ENCODE measurements around the gene FBXO41.

The FBXO41 gene

GRCh38 chr2:73233154-73233931 is 50.9 kb downstream of the FBXO41 start, which contains the start of gene PRADC1 (continued):
- TF ChIP-seq ZFP41 (tag by site-specific recombination; IDR thresholded peaks at IDR 0.05; ENCODE audit: borderline replicate concordance) (no peak), ZFP69B (tag by site-specific recombination; IDR thresholded peaks at IDR 0.05) (peak; percentile 36; the same call in 1 of the 2 replicates), GLI2 (tag by site-specific recombination; IDR thresholded peaks at IDR 0.05; ENCODE audit: borderline replicate concordance, low read depth) (no peak), ZNF121 (tag by site-specific recombination; IDR thresholded peaks at IDR 0.05) (no peak), KLF16 (tag by site-specific recombination; IDR thresholded peaks at IDR 0.05) (peak; percentile 99), ZNF248 (tag by site-specific recombination; IDR thresholded peaks at IDR 0.05) (no peak), ZNF529 (tag by site-specific recombination; IDR thresholded peaks at IDR 0.05; ENCODE audit: insufficient replicate concordance) (no peak), ZNF140 (tag by site-specific recombination; IDR thresholded peaks at IDR 0.05) (no peak), HOXC10 (CRISPR knock-in tag; IDR thresholded peaks at IDR 0.05) (no peak), ZBTB6 (tag by site-specific recombination; IDR thresholded peaks at IDR 0.05) (0 out of 2 replicates have a peak, but pooled peaks have one; percentile 5), PRDM1 (tag by site-specific recombination; IDR thresholded peaks at IDR 0.05) (no peak), AEBP2 (tag by site-specific recombination; IDR thresholded peaks at IDR 0.05; ENCODE audit: borderline replicate concordance) (no peak), MYNN (tag by site-specific recombination; IDR thresholded peaks at IDR 0.05; ENCODE audit: borderline replicate concordance) (no peak), ZNF132 (tag by site-specific recombination; IDR thresholded peaks at IDR 0.05; ENCODE audit: borderline replicate concordance) (no peak), ZNF707 (tag by site-specific recombination; IDR thresholded peaks at IDR 0.05) (no peak), ZBTB20 (tag by site-specific recombination; IDR thresholded peaks at IDR 0.05) (no peak), KLF17 (tag by site-specific recombination; IDR thresholded peaks at IDR 0.05) (0 out of 2 replicates have a peak, but pooled peaks have one; percentile 34), ZBTB11 (tag by site-specific recombination; conservative IDR thresholded peaks at IDR 0.05; ENCODE audit: low read depth) (no peak), ZNF677 (tag by site-specific recombination; IDR thresholded peaks at IDR 0.05) (no peak), ZNF596 (tag by site-specific recombination; IDR thresholded peaks at IDR 0.05) (no peak), KLF7 (tag by site-specific recombination; IDR thresholded peaks at IDR 0.05; ENCODE audit: borderline replicate concordance) (no peak), HOXA7 (CRISPR knock-in tag; IDR thresholded peaks at IDR 0.05; ENCODE audit: borderline replicate concordance) (no peak), SCRT2 (tag by site-specific recombination; IDR thresholded peaks at IDR 0.05) (no peak), ZNF169 (tag by site-specific recombination; IDR thresholded peaks at IDR 0.05) (no peak), ZSCAN18 (tag by site-specific recombination; IDR thresholded peaks at IDR 0.05) (no peak), ZNF768 (tag by site-specific recombination; IDR thresholded peaks at IDR 0.05) (no peak), ZNF292 (tag by site-specific recombination; IDR thresholded peaks at IDR 0.05; ENCODE audit: borderline replicate concordance, low read depth) (no peak), ZBTB26 (tag by site-specific recombination; optimal IDR thresholded peaks at IDR 0.05) (peak; percentile 95)

Data from HEK293 (cell line).